MCF 10A (cell line): ENCODE data around the gene KCTD1. TPM values are rescaled to one million over a fixed set of nuclear protein-coding genes. Genes with fewer than 3 reads are reported as not detected.

Experiments
- BruUV-seq: library from RNA; stranded (reverse); fragments of 400-500 nt; replicated peaks from 2 replicates; lab custom pipeline; 2021; lab: Mats Ljungman, UMichigan
- CTCF ChIA-PET: fragments of 300-600 bp; sonication (Branson Sonifier 250); formaldehyde crosslinking; extraction: SDS; loops from one replicate; lab custom pipeline; 2021; ENCODE audit warnings: antibody characterized with exemption, inconsistent platforms; lab: Yijun Ruan, JAX
- POLR2A ChIA-PET: fragments of 300-600, 350-650 bp; sonication (Branson Sonifier 250); formaldehyde crosslinking; extraction: SDS; loops from one replicate; lab custom pipeline; 2020; ENCODE audit warnings: antibody characterized with exemption, inconsistent platforms; lab: Yijun Ruan, JAX
- DNase-seq: peaks from one replicate; pipeline ENCODE4 v3.0.0-alpha.2; 2018; ENCODE audit not compliant: unreplicated experiment
- H3K27ac Mint-ChIP-seq: one replicate; pipeline ENCODE4 v1.8.0; 2022; ENCODE audit warnings: mild to moderate bottlenecking, low read depth, mixed read lengths; ENCODE audit not compliant: unreplicated experiment
- H3K27me3 Mint-ChIP-seq: one replicate; pipeline ENCODE4 v1.8.0; 2022; ENCODE audit warnings: mixed read lengths; ENCODE audit not compliant: insufficient read depth, unreplicated experiment
- H3K36me3 Mint-ChIP-seq: one replicate; pipeline ENCODE4 v1.8.0; 2022; ENCODE audit warnings: mild to moderate bottlenecking, moderate library complexity, mixed read lengths; ENCODE audit not compliant: insufficient read depth, unreplicated experiment
- H3K4me1 Mint-ChIP-seq: one replicate; pipeline ENCODE4 v1.8.0; 2022; ENCODE audit warnings: mixed read lengths; ENCODE audit not compliant: insufficient read depth, unreplicated experiment
- H3K4me3 Mint-ChIP-seq: one replicate; pipeline ENCODE4 v1.8.0; 2022; ENCODE audit warnings: mild to moderate bottlenecking, moderate library complexity, mixed read lengths; ENCODE audit not compliant: unreplicated experiment
- H3K9me3 Mint-ChIP-seq: one replicate; pipeline ENCODE4 v1.8.0; 2022; ENCODE audit warnings: mixed read lengths; ENCODE audit not compliant: unreplicated experiment
- CTCF ChIP-seq: fragments of 200-600 bp; IDR thresholded peaks from one replicate; pipeline ENCODE4 v1.8.0; 2022; ENCODE audit warnings: antibody characterized with exemption, mild to moderate bottlenecking; ENCODE audit not compliant: unreplicated experiment
- intact Hi-C: fragments of 100-400 bp; cut with micrococcal nuclease; formaldehyde crosslinking; loops from 2 replicates; pipeline ENCODE4 v1.14.1; 2022
- total RNA-seq: library from RNA; stranded (reverse); gene quantifications from 2 replicates; pipeline ENCODE4 v1.2.3, GENCODE V29; 2022

KCTD1 gene
- total RNA-seq, 1 experiment from 2014 or later = 37.9 TPM

GRCh38 chr18:26471826-26472225 lies 76.5 kb downstream of the KCTD1 start:
- intact Hi-C loops = no loop called here
- no peak for DNase-seq
- TF ChIP-seq CTCF = no peak
- no TSS peak for BruUV-seq
- CTCF ChIA-PET = no interaction called here
- peaks cover 13% of the 10 kb centered on the region for H3K4me1 Mint-ChIP-seq
- H3K36me3 Mint-ChIP-seq = peaks cover 55% of the 10 kb centered on the region
- no peaks in the 10 kb centered on the region for H3K9me3 Mint-ChIP-seq
- POLR2A ChIA-PET = interaction anchor here (1.2 to 2.2 kb wide), 2 partner anchors 9 to 75 kb away, joined by 5 to 6 read pairs; no protein-coding TSS in a partner anchor
- H3K27me3 Mint-ChIP-seq = no peaks in the 10 kb centered on the region
- no peak overlapping the region for H3K4me3 Mint-ChIP-seq
- H3K27ac Mint-ChIP-seq = no peak overlapping the region

GRCh38 chr18:26471027-26471426 lies 77.3 kb downstream of the KCTD1 start:
- Mint-ChIP-seq H3K4me1 (peaks cover 13% of the 10 kb centered on the region), H3K36me3 (peaks cover 47% of the 10 kb centered on the region), H3K27me3 (no peaks in the 10 kb centered on the region), H3K27ac (no peak overlapping the region), H3K4me3 (no peak overlapping the region), H3K9me3 (no peaks in the 10 kb centered on the region)
- intact Hi-C loops = no loop called here
- no peak for TF ChIP-seq CTCF
- BruUV-seq = no TSS peak
- ChIA-PET POLR2A (interaction anchor here (1.0 to 2.2 kb wide), 3 partner anchors 8 to 76 kb away, joined by 3 to 6 read pairs (median 5); no protein-coding TSS in a partner anchor), CTCF (interaction anchor here (0.5 to 0.9 kb wide), 3 partner anchors 11 to 66 kb away, joined by 3 read pairs; no protein-coding TSS in a partner anchor)
- DNase-seq = no peak

- ChIA-PET CTCF (interaction anchor here (0.7 to 0.9 kb wide), 3 partner anchors 10 to 65 kb away, joined by 3 to 6 read pairs (median 3); no protein-coding TSS in a partner anchor), POLR2A (interaction anchor here (1.0 kb wide), 1 partner anchor 75 kb away, joined by 3 read pairs; no protein-coding TSS in a partner anchor)
- intact Hi-C loops = no loop called here
Observed at GRCh38 chr18:26470011-26470637, 78.2 kb downstream of the KCTD1 start.

More at GRCh38 chr18:26470011-26470637, 78.2 kb downstream of the KCTD1 start:
- no peak for TF ChIP-seq CTCF
- H3K4me1 Mint-ChIP-seq = peaks cover 13% of the 10 kb centered on the region
- no peaks in the 10 kb centered on the region for H3K27me3 Mint-ChIP-seq
- no peak overlapping the region for H3K27ac Mint-ChIP-seq
- H3K36me3 Mint-ChIP-seq = peaks cover 39% of the 10 kb centered on the region
- no TSS peak for BruUV-seq
- DNase-seq = no peak
- H3K9me3 Mint-ChIP-seq = no peaks in the 10 kb centered on the region
- H3K4me3 Mint-ChIP-seq = no peak overlapping the region
